ENCODE data around the gene RNF150.

The RNF150 gene

DNA sequence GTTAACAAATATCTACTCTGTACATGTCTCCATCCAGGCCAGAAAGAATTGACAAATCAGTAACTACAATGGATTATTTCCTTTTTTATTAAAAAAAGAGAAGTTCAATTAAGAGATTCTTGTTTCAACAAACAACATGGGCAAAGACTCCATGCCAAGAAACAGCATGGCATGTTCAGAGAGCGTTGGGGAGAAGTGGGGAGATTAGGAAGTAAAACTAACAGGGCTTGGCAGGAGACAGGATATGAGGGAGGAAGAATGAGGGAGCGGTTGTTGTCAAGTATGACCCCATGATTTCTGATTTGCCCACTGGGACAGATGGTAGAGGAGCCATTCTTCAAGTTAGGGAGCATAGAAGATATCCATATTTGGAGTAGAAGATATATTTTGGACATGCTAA is 128.4 kb downstream of the RNF150 start:
- TF ChIP-seq CTCF (IDR thresholded peaks at IDR 0.05; ENCODE audit: borderline replicate concordance, insufficient read depth, low read depth, low read length): no peak
- H3K4me3 ChIP-seq (ENCODE audit: low read depth, low read length): no peak overlapping the region

GRCh38 chr4:141003193-141003592 is 130.1 kb downstream of the RNF150 start:
- TF ChIP-seq CTCF (IDR thresholded peaks at IDR 0.05; ENCODE audit: borderline replicate concordance, insufficient read depth, low read depth, low read length): no peak
- H3K4me3 ChIP-seq (ENCODE audit: low read depth, low read length): no peak overlapping the region

DNA sequence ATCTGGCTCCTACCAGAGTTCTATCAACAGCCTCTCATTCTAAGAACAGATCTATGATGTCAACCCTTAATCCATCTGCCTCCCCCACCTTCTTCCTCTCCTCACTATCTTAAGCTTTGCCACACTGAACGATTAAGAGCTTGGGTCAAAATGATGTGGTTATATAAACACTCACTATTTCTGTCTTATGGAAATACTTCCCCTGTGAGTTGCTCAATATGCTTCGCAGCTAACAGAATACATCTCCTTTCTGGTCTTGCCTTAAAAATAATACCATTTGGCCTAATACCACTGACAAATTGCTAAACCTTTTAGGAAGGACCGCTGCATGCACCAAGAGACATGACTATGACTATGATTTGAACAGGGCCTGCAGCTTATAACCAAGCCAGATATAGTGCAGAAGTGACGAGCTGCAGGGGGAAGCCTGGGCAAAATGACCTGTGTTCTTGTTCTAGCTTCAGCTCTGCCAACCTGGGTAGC is 130.9 kb downstream of the RNF150 start:
- TF ChIP-seq CTCF (IDR thresholded peaks at IDR 0.05; ENCODE audit: borderline replicate concordance, insufficient read depth, low read depth, low read length): no peak
- H3K4me3 ChIP-seq (ENCODE audit: low read depth, low read length): no peak overlapping the region

- H3K4me3 ChIP-seq (ENCODE audit: low read depth, low read length): no peak overlapping the region
- no peak for TF ChIP-seq CTCF (IDR thresholded peaks at IDR 0.05; ENCODE audit: borderline replicate concordance, insufficient read depth, low read depth, low read length)
Observed at GRCh38 chr4:140996766-140997165, 136.5 kb downstream of the RNF150 start.

DNA sequence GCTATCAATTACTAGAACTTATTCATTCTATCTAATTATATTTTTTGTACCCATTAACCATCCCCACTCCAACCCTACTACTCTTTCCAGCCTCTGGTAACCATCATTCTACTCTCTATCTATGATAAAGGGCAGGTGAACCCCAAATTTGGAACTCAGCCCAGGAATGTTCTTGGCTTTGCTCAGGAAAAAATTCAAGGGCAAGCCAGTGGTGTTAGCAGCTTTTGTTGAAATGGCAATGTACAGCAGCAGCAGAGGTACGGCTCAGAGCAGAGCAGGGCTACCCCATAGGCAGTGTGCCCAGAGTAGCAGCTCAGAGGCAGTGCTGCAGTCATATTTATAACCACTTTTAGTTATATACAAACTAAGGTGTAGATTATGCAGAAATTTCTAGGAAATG is 138.2 kb downstream of the RNF150 start:
- H3K4me3 ChIP-seq (ENCODE audit: low read depth, low read length): no peak overlapping the region
- TF ChIP-seq CTCF (IDR thresholded peaks at IDR 0.05; ENCODE audit: borderline replicate concordance, insufficient read depth, low read depth, low read length): no peak

- TF ChIP-seq CTCF (IDR thresholded peaks at IDR 0.05; ENCODE audit: borderline replicate concordance, insufficient read depth, low read depth, low read length): no peak
- H3K4me3 ChIP-seq (ENCODE audit: low read depth, low read length): no peak overlapping the region
Observed at GRCh38 chr4:140994015-140994414, 139.3 kb downstream of the RNF150 start.

DNA sequence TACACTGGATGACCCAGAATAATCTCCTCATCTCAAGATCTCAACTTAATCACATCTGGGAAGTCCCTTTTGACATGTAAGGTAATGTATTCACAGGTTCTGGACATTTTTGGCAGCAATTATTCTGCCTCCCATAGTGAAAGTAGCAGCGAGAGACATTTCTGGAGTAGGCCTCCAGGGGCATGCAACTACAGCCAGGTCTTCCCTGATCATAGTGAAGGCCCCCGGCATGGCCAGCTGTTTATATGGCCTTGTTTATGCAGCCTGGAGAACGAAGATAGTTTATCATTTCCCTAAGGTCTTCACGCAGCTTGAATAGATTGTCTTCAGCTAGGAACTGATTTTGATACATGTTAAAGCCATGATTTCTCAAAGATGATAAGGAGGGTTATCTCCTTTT is 139.9 kb downstream of the RNF150 start:
- TF ChIP-seq CTCF (IDR thresholded peaks at IDR 0.05; ENCODE audit: borderline replicate concordance, insufficient read depth, low read depth, low read length): no peak
- H3K4me3 ChIP-seq (ENCODE audit: low read depth, low read length): no peak overlapping the region
